ENCODE measurements around the gene OR2T35. TPM values are rescaled to one million over a fixed set of nuclear protein-coding genes. Genes with fewer than 3 reads are reported as not detected.
"Not testable (repeated sequence)": the region's sequence is repeated elsewhere in the genome, so short reads cannot be mapped to it uniquely, and the experiment has no call there.

OR2T35 gene
- total and polyA plus RNA-seq, 7 donors: not detected

DNA sequence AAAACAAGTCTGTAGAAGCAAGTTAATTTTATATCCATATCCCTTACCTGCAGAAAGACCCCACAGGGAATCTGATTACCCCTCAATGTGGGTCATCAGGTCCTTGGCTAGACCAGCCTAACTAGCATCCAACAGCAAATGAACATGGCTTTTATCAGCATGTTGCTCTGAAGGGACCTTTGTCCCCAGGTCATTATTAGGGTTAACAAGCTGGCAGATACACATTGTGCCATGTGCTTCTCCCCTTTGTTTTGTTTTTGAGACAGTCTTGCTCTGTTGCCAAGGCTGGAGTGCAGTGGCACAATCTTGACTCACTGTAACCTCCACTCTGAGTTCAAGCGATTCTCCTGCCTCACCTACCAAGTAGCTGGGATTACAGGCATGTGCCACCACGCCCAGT, 10.1 kb downstream of the OR2T35 start, which contains the start of gene OR2T11:
OR2T11 (minus strand) TSS at position 101 of the 400 bp plus-strand sequence. CDS start 7,963 bp downstream, outside the sequence.
- ATAC-seq: not testable (repeated sequence)

DNA sequence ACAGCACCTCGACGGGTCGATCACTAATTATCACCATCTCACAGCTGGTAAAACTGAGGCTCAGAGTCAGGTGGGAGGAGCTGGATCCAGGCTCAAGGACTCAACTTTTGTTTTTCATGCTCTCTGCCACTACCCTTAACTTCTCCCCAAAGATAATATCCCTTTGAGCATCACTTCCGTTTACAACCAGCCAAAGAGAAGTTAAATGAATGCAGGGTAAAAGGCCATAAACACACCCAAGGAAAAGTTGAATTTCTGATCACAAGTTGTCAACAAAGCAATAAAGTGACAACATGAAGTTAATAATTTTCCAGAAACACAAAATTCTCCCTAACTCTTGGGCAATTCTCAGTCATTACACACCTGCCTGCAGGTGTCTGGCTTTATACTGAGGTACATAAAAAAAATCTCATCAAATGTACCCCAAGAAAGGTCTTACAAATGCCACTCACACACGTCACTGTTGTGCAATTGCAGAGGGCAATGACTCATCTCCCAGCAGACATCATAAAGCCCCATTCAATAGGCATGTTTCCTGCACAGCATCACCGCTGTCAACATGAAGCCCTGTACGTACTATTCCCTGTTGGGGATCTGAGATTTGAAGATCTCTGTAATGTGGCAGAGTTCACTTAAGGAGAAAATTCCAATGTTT, 13.6 kb downstream of the OR2T35 start:
- ATAC-seq (no peak), DNase-seq (no peak)
- Histone ChIP-seq H3K4me3 (no peak overlapping the region), H3K36me3 (ENCODE audit: insufficient read depth in 1 of 2, low read depth in 1 of 2) (no peaks in the 10 kb centered on the region), H3K9me3 (no peaks in the 10 kb centered on the region), H3K4me1 (no peaks in the 10 kb centered on the region), H3K27me3 (ENCODE audit: insufficient read depth in 3 of 3, low read length in 2 of 3) (no peaks in the 10 kb centered on the region), H3K27ac (no peak overlapping the region)
- TF ChIP-seq, protein P1, sequence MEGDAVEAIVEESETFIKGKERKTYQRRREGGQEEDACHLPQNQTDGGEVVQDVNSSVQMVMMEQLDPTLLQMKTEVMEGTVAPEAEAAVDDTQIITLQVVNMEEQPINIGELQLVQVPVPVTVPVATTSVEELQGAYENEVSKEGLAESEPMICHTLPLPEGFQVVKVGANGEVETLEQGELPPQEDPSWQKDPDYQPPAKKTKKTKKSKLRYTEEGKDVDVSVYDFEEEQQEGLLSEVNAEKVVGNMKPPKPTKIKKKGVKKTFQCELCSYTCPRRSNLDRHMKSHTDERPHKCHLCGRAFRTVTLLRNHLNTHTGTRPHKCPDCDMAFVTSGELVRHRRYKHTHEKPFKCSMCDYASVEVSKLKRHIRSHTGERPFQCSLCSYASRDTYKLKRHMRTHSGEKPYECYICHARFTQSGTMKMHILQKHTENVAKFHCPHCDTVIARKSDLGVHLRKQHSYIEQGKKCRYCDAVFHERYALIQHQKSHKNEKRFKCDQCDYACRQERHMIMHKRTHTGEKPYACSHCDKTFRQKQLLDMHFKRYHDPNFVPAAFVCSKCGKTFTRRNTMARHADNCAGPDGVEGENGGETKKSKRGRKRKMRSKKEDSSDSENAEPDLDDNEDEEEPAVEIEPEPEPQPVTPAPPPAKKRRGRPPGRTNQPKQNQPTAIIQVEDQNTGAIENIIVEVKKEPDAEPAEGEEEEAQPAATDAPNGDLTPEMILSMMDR (IDR thresholded peaks at IDR 0.05): no peak
- 69 to 71% (median 70%) methylated on average over 7 of the region's 7 CpGs for WGBS, 3 donors
- intact Hi-C loops (cut with DNase I): no loop called here

More for the DNA sequence above, 10.1 kb downstream of the OR2T35 start, which contains the start of gene OR2T11:
- H3K4me1 ChIP-seq; H3K9me3 ChIP-seq; H3K27ac ChIP-seq; DNase-seq; H3K27me3 ChIP-seq (ENCODE audit: insufficient read depth in 3 of 3, low read length in 2 of 3); intact Hi-C loops (cut with DNase I); H3K4me3 ChIP-seq; H3K36me3 ChIP-seq (ENCODE audit: insufficient read depth in 1 of 2, low read depth in 1 of 2): not testable (repeated sequence)
- no CpG with 5 or more reads among the region's 2 CpGs for WGBS, 3 donors

DNA sequence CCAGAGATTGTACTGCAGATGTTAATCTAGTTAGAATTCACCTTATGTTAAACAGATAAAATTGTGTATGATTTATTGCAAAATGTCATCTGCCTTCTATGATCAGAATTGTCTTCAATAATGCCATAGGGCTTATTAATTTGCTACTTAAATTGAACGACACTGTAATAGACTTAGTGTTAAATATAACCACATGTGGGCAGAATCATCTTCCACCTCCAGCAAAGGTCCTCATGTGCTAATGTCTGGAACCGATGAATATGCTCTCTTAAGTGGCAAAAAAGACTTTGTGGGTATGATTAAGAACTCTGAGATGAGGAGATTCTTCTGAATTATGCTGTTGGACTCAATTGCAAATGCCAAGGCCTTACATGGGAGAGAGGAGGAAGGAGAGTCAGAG, 14.5 kb downstream of the OR2T35 start:
- Histone ChIP-seq H3K36me3 (ENCODE audit: insufficient read depth in 1 of 2, low read depth in 1 of 2) (no peaks in the 10 kb centered on the region), H3K27me3 (ENCODE audit: insufficient read depth in 3 of 3, low read length in 2 of 3) (no peaks in the 10 kb centered on the region), H3K4me3 (no peak overlapping the region), H3K27ac (no peak overlapping the region), H3K4me1 (no peaks in the 10 kb centered on the region), H3K9me3 (no peaks in the 10 kb centered on the region)
- DNase-seq (no peak), ATAC-seq (no peak)
- intact Hi-C loops (cut with DNase I): no loop called here
- TF ChIP-seq, protein P1 (IDR thresholded peaks at IDR 0.05): no peak
- WGBS, 3 donors: 65 to 68% (median 65%) methylated on average over 2 of the region's 2 CpGs

DNA sequence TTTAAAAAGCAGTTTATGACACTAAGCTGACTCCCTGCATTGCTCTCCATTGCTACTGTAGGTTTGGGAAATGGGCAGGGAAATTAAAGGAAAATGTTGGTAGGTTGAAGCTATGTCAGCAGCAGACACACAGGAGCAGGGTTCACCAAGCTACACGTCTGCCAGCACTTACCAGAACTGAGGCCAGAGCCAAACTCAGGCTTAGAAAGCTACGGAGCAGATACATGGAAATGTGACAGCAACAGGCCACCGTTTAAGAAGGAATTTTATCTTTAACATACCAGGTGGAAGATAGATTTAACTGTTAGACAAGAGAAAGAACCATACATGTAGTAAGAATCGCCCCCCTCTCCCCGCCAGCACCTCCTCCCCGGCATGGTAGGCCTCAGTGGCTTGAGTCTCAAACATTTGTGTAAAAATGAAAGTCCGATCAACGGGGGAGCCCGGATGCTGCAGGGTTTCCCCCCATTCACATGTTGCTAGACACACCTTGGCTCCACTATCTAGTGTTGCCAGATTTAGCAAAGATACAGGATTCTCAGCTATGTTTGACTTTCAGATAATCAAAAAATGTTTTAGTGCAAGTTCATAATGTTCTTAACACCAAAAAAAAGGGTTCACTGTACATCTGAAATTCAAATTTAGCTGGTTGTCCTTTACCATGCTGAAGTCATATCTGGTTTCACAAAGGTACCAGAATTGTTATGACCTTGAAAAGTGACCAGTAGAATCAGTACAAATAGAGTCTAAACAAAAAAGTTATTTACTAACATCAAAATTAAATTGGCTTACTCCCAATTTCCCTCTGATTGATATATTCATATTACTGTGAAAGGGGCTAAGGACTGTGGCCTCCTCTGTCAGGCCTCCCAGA, 16.9 kb downstream of the OR2T35 start:
- H3K4me3 ChIP-seq: no peak overlapping the region
- intact Hi-C loops (cut with DNase I): no loop called here
- WGBS, 3 donors: 78 to 81% (median 78%) methylated on average over 9 of the region's 9 CpGs
- H3K27me3 ChIP-seq (ENCODE audit: insufficient read depth in 3 of 3, low read length in 2 of 3): no peaks in the 10 kb centered on the region
- no peak overlapping the region for H3K27ac ChIP-seq
- H3K36me3 ChIP-seq (ENCODE audit: insufficient read depth in 1 of 2, low read depth in 1 of 2): no peaks in the 10 kb centered on the region
- H3K9me3 ChIP-seq: no peaks in the 10 kb centered on the region
- TF ChIP-seq, protein P1 (IDR thresholded peaks at IDR 0.05): no peak
- DNase-seq (no peak), ATAC-seq (no peak)
- H3K4me1 ChIP-seq: no peaks in the 10 kb centered on the region

DNA sequence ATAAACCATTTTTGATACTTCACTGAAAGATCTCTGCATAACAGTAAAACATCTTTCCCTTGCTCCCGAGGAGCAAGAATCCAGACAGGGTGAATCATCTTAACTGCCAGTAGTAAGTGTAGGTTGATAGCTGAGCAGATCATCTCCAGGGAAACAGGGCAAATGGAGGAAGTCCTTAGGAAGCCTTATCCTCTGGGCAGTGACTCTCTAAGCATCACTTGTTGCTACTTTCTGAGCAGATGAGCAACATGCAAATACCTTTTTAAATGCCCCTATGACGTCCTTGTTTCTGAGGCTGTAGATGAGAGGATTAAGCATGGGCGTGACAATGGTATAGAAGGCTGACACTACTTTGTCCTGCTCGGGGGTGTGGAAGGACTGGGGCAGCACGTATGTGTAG, 19.1 kb downstream of the OR2T35 start:
- Histone ChIP-seq H3K27me3 (ENCODE audit: insufficient read depth in 3 of 3, low read length in 2 of 3) (no peaks in the 10 kb centered on the region), H3K4me3 (no peak overlapping the region), H3K36me3 (ENCODE audit: insufficient read depth in 1 of 2, low read depth in 1 of 2) (no peaks in the 10 kb centered on the region), H3K27ac (no peak overlapping the region), H3K9me3 (no peaks in the 10 kb centered on the region), H3K4me1 (no peaks in the 10 kb centered on the region)
- TF ChIP-seq, protein P1 (IDR thresholded peaks at IDR 0.05): no peak
- no peak for DNase-seq
- intact Hi-C loops (cut with DNase I): no loop called here
- ATAC-seq: no peak
- WGBS, 3 donors: 65 to 72% (median 65%) methylated on average over 5 of the region's 5 CpGs
